HuH-7.5 (cell line): ENCODE results near the gene CSTB.

Source experiments
- DNase-seq: peaks from one replicate; pipeline ENCODE4 v3.0.0; 2011; ENCODE audit warnings: low spot score

CSTB gene

DNA sequence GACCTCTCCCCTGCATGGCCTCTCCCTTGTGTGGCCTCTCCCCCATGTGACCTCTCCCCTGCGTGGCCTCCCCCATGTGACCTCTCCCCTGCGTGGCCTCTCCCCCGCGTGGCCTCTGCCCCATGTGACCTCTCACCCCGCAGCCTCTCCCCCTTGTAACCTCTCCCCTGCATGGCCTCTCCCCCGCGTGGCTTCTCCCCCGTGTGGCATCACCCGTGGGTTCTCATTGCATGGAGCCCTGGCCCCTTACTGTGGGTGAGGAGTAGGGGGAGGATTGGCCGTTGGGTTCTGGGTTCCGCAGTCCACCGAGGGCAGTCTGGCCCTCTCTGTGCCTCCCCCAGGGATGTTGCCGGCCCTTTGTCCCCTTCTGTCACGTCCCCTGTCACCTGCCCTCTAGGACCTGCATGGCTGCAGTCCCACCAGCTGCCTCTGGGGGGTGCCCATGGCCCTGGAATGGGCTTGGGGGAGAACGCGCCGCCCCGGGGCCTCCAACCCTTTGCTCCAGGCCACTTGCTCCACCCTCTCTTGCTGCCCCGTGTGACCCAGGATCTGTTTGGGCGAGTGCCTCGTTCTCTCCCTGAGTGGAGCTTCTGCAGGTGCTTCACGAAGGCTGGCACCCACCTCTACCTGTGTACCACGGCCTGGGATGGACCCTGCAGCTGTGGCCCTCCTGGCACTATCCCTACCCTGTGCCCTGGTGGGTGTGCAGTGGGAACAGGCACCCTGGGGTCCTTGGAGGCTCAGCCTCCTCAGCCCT lies 34.6 kb upstream of the CSTB start:
- DNase-seq = peak; percentile 98

- no peak for DNase-seq
Observed at GRCh38 chr21:43809853-43810504, 33.9 kb upstream of the CSTB start.

GRCh38 chr21:43809346-43809799 lies 33.3 kb upstream of the CSTB start:
- no peak for DNase-seq

- no peak for DNase-seq
Observed at GRCh38 chr21:43808832-43809251, 32.7 kb upstream of the CSTB start.

DNA sequence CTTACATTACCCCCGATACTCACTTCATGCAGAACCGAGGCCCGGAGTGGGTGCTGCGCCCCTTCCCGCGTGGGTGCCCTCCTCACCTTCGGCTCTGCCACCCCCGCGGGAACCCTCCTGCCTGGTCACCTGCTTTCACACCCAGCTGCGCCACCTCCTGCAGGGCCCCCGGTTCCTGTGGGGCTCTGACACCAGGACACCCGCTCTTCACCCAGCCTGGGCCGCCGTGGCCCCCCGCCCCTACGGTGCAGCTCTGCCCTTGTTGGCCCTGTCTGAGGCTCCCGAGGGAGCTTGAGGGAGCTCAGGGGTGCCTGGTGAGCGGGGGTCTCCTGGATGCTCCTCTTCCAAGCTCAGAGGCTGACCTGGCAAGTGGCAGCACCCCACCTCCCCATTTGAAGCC lies 32.3 kb upstream of the CSTB start:
- DNase-seq = no peak

DNA sequence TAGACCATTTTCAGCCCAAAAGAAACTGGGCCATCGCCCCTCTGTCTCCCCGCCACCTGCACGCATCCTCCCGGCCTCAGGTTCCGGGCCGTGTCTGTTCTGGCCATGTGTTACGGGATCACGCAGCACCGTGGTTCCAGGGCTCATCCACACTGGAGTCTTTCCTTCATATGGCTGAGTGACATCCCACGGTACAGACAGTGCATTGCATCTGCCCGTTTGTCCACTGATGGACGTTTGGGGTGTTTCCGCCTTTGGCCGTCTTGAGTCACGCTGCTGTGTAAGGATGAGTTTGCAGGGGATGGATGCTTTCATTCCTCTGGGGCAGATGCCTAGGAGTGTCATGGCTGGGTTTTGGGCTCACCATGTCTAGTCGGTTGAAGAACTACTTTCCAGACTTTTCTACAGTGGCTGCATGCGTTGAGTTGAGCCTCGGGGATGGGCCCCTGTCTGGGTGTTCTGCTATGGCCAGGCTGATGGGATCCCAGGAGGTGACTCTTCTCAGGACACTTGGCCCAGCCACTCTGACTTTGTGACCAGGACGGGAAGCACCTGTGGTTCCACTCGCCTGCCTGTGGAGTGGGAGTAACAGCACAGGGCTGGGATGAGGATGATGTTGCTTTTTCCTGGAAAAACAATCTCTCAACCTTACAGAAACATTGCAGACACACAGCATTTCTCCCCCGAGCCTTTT lies 30.1 kb upstream of the CSTB start:
- no peak for DNase-seq

DNA sequence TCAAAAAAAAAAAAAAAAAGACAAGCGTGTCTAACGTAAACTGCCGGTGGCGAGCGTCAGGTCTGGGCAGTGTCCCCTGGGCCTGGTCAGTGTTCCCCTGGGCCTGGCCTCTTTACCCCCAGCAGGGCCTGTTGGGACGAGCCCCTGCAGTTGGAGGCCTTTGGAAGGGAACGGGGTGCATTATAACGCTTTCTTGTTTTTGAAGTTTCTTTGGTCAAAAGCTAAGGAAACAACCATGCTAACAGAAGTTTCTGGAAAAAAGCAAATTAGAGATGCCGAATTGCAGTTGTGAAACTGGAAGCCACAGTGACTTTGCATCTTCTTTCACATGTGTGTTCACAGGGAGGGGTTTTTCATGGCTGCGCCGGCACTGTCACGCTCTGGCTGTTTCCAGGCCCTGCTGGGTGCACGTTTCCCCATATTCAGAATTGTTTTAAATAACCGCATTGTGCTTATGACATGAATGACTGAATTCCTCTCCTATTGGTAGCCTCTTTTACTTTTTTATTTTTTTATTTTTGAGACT lies 29.2 kb upstream of the CSTB start:
- no peak for DNase-seq

DNA sequence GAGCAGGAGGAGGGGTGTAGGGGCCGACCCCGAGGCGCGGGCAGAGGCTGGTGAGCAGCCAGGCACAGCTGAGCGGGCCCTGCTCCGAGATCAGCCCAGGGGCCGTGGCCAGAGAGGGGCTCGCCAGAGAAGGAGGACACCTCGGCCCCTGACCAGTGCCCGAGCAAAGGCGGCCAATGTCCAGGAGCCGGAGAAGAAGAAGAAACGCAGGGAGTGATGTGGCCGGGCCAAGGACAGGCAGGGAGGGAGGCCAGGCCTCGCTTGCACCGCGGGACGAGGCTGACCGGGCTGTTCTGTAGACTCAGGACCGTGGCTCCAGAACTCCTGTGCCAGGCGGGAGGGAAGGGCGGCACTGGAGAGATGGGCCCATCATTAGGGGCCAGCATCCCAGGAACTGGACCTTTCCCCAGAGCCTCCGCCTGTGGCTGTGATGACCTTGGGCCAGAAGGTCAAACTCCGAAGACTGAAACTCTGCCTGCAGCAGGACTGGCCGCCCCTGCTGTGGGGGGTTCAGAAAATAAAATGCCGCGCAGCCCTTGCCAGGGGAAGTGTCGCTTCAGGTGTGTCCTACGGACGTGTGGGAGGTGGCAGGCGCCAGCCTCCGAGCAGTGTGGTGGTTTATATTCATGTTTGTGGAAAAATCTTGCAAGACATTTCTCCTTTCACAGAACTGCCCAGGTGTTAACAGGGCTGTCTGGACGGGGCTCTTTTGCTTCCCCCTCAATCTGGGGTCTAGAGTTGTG lies 27.6 kb upstream of the CSTB start:
- no peak for DNase-seq

- no peak for DNase-seq
Observed at GRCh38 chr21:43802713-43803313, 26.7 kb upstream of the CSTB start.

DNA sequence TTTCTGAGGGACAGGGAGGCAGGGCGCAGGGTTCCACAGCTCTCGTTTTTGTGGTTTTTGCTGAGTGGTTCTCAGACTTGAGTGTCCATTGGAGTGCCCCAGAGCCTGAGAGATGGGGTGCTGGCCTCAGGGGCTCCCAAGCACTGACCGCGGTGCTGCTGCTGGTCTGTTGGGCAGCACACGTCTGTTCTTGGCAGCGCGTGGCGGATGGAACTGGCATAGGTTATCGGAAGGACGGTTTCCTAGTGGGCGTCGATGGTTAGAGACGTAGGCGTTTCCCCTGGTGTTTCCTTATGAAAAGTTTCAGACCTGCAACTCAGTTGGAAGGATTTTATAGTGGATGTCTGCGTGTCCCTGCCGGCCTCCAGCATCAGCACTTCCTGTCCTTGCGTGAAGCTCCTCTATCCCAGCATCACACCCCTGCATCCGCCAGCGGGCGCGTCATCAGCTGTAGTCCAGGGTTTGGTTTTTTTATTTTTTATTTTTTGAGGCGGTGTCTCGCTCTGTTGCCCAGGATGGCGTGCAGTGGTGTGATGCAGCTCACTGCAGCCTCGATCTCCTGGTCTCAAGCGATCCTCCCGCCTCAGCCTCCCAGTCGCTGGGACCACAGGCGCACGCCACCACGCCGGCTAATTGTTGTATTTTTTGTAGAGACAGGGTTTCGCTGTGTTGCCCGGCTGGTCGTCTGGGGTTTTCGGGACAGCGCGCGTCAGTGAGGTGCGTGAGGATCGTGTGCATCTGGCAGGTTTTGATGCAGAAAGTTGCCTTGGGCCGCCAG lies 25.1 kb upstream of the CSTB start:
- DNase-seq = no peak

DNA sequence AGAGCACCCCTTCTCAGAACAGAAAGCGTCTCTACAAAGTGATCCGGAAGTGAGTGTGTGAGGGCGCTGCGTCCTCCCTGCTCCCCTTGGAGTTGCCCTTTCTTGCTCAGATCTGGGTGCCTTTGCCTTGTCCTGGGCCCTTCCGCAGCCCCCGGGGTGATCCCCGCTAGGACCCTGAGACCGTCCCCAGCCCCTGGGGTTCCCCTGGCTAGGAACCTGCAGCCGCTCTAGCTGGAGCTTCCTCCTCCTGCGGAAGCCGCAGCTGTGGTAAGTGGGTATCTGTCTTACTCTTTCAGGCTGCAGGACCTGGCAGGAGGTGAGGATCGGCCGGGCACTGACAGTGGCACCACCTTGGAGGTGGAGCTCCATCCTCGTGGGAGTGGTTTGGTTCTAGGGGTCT lies 24.5 kb upstream of the CSTB start:
- no peak for DNase-seq

- DNase-seq = no peak
Observed at GRCh38 chr21:43800124-43800523, 24.0 kb upstream of the CSTB start.

DNA sequence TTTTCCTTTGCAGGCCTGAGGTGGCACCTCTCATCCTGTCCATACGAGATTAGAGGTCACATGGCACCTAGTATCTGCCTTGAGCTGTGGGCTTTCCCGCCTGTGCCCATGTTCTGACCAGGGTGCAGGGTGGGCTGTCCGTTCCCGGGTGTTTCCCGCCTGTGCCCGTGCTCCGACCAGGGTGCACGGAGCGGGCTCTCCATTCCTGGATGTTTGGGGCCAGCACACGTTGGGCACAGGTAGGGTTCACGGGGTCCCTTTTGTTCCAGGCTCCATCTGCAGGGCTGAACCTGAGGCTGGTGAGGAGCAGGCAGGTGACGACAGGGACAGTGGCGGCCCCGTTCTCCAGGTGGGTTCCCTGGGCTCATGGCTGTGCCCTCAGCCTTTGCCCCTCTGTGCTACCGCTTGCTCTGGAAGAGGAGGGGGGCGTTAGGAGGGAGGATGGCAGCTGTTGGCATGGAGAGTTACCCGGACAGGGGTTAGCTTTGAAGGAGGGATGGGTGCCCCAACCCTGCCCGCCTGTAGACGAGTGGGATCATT lies 23.3 kb upstream of the CSTB start:
- no peak for DNase-seq

DNA sequence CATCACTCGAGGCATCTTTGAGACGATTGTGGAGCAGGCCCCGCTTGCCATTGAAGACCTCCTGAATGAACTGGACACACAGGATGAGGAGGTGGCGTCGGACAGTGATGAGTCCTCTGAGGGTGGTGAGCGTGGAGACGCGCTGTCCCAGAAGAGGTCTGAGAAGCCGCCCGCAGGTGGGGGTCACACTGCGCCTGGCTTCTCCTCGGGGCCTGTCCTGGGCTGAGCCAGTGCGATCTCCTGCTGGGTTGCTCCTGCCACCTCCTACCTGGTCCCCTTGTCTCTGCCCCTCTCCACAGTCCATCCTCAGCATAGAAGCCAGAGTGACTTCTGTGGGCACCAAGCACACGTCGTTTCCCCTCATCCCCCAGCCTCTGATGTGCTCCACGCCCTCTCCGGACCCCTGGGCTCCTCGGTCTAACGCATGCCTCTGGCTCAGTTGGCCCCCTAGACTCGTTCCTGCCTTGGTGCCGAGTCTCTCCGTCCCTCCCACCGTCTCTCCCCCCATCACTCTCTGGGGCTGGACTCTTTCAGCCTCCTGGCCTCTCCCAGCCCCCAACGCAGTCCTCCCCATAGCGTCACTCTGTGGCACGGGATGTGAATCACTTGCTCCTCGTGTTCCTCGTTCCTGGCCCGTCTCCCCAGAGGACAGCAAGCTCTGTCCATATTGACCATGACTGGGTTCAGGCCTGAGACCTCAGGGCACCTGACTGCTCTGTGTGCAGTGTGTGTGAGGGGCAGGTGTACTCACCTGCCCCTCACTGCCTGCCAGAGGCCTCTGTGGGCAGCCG lies 22.0 kb upstream of the CSTB start:
- no peak for DNase-seq

- no peak for DNase-seq
Observed at GRCh38 chr21:43797415-43797814, 21.3 kb upstream of the CSTB start.

DNA sequence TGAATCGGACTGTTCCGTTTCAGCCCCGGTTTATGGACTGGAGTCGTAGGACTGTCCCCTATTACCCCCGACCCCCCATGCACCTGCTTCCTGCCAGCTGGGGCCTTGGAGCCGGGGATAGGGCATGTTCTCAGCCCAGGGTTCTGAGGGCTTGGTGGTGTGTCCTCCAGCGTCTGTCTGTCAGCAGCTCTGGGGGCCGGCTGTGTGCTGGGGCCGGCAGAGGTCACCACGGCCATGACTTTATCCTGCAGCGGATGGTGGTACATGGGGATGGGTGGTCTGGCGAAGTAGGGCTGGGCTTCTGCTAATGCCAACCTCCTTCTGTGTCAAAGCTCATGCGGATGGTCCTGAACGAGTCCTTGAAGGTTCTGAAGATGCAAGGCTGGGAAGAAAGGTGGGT lies 18.7 kb upstream of the CSTB start:
- DNase-seq = no peak

- no peak for DNase-seq
Observed at GRCh38 chr21:43794311-43794710, 18.2 kb upstream of the CSTB start.

DNA sequence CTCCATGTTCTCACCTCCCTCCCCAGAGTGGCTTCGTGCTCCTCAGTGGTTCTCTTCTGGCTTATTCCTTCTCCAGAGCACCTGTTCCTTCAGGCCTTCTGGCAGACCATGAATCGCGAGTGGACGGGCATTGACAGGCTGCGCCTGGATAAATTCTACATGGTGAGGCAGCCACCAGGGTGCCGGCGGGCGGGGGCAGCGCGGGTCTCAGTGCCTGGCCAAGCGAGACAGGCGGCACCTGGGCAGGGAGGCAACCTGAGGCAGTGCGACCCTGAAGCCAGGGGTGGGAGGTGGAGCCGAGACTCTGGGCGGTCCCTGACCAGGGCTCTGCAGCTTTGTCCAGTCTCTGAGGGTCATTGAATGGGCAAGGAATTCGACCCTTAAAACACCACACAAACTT lies 17.1 kb upstream of the CSTB start:
- no peak for DNase-seq

DNA sequence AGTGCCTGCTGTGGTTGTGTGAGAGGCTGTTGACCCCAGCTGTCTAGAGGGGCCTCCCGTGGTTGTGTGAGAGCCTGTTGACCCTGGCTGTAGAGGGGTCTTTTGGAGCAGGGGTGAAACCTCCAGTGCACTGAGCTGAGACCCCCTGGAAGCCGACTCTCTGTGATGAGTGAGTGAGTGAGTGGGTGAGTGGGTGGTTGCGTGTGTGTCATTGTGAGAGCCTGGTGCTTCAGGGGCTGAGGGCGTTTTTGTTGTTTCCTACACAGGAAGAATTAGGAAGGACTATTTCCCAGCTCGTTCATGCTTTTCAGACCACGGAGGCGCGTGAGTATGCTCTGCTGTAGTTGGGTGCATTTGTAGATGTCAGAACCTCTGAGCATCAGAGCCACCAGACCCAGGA lies 16.3 kb upstream of the CSTB start:
- DNase-seq = no peak

DNA sequence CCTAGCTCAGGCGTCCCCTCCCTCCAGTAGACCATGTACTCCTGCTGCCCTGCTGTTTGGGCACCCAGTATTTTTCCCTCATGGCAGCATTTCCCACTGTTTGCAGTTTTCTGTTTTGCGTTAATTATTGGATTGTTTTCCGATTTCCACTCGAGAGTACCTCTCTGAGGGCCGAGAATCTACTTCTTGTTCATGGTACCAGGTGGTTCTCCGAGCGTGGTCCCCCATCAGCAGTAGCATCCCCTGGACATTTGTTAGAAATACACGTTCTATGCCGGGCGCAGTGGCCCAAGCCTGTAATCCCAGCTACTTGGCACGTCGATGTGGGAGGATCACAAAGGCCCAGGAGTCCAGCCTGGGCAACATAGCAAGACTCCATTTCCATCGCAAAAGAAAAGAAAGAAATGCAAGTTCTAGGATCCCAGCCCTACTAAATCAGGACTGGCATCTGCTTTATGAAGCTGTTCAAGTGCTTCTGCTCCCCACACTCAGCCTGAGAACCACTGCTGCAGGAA lies 14.0 kb upstream of the CSTB start:
- DNase-seq = no peak
